CD4-positive, alpha-beta T cell treated with Interferon gamma for 1 hour (primary cell): ENCODE results near the gene RNASEL.

Experiments used
- DNase-seq: peaks from one replicate; pipeline ENCODE4 v3.0.0-alpha.2; 2020

The RNASEL gene

DNA sequence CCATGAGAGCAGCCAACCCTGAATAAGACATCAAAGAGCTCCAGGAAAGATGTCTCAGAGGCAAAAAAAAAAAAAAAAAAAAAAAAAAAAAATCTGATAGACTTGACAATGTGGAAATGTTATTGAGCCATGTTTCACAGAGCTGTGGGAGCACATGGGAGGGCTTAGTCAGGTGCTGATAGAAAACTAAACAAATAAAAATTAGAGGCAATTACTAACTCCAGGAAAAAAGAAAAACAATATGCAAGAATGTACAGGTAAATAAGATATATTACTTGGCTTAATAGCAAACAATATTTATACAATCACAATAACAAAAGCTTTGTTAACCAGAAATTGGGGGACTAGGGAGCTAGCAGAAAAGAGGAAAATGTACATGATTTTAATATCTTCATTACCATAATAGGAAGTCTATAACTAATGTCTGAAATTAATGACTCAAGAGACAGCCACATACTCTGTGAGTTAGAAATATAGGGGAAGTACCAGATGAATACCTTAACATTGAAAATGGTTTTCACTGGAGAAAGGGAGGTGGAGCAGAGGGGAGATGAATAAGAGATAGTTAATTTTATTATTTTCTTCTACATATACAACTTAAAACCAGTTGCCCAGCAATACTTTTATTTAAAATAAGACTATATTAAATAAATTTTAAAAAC is 32.0 kb upstream of the RNASEL start:
- no peak for DNase-seq

- no peak for DNase-seq
Observed at GRCh38 chr1:182617734-182618351, 28.8 kb upstream of the RNASEL start.

DNA sequence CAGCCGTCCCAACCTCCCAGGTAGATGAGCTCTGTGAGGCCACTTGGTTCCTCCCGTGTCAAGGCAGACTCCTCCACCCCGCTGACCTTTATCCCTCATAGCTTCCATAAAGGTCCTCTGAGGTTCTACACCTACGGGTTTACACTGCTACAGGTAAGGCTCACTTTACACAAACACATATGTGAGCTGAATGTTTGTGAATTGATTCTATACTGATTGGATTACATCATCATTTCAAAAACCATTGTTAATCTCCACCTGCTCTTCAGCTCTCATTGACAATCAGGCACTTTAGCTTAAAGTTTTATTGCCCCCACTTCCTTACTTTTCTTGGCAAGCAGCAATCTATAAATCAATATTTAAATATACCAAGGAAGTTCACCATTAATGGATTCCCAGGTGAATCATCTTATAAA is 28.0 kb upstream of the RNASEL start:
- DNase-seq = no peak

DNA sequence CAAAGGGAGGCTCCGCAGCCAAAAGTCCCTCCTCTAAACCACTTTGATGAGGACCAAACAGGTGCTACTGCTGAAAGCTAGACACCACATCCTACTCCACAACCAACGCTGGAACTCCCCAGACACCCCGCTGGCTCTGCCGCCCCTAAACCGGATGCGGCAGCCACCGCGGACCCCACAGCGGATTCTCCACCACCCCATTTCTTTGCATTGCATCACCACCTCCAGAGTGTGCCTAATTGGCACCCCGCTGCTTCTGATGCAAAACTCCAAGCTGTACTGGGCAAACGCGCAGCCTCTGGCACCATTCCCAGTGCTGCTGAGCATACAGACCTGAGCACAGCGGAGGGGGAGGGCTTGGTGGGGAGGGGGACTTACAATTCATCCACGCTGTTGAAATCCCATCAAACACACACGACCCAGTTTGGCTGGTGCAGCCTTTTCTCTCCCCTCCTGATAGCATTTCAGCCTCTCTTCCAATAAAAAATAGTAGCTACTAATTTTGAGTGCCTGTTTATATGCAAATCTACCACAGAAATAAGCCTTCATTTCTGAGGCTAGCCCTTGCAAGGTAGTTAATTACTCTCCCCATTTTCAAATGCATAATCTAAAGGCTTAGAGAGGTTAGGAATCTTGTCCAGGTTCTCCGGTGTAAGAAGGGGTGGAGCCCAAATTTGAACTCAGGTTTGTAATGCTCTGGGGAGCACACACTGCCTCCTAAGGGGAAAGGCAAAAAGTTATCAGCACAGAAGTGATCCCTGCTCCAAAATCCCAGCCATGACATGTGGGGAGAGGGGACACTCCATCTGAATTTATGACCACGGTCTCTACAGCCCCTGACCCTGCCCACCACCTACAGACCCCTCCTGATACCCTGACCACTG is 27.3 kb upstream of the RNASEL start:
- peak; percentile 87 for DNase-seq

- DNase-seq = peak; percentile 29
Observed at GRCh38 chr1:182615468-182616129, 26.5 kb upstream of the RNASEL start.

DNA sequence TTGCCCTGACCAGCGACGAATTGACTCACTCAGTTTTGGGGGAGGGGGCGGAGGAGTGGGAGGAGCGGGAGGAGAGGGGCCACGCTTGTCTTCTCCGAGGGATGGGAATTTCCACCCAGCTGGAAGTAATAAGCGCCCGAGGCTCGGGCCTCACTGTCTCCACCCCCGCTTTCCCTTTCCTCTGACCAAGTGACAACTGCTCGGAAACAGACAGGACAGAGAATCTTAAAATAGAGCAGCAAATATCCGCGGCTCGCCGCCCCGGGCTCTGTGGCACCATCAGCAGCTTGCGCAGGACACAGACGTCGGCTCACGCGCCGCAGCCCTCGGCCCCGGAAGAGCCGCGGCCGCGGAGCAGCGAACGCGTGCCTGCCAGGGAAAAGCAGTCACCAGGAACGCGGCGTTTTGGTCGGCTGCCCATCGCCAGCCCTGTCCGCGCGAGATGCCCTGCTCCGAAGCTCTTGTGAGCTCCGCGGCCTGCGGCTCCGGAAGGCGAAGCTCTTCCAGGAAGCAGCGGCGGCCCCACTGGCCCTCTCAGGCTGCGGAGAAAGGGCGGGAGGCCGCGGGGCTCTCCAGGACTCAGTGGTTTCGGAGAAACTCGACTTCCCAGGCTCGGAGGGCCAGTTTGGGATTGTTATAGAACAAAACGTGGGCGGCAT is 25.9 kb upstream of the RNASEL start:
- peak; percentile 54 for DNase-seq

- DNase-seq = no peak
Observed at GRCh38 chr1:182611787-182612186, 22.7 kb upstream of the RNASEL start.

GRCh38 chr1:182611326-182611725 is 22.3 kb upstream of the RNASEL start:
- no peak for DNase-seq

- DNase-seq = no peak
Observed at GRCh38 chr1:182610606-182611194, 21.6 kb upstream of the RNASEL start.

DNA sequence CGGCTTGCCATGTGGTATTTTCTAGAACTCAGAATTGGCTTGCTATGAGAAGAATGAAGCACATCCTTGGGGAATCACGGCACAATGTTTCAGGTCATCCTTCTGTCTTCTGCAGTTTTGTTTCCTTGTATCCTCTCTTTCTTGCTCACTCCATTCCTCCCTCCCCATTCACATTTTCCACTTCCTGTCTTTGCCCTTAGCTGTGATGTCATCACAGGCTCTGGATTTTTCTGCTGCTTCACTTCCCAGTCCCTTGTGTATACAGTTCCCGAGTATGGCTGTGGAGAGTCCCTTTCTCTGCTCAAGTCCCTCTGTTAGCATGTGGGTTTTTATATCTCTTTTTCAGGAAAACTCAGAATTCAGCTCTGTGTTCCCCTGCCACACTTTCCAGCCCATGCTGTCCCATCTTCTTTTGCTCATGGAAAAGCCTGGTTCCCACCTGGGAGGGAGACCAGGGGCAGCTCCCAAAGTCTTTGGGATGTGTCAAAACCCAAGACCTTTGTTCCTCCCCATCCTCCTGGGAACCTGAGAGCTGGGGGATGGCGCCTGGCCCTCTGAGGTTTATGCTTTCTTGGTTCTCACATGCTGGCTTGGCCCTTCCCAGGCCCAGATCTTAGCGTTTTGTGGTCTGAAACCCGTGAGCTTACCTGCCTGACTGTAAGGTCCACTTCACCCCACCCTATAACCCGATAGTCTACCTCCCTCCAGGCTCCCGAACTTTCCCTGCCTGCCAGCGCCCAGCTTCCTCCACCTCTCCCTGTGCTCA is 20.0 kb upstream of the RNASEL start:
- DNase-seq = no peak

- no peak for DNase-seq
Observed at GRCh38 chr1:182608236-182608635, 19.2 kb upstream of the RNASEL start.

GRCh38 chr1:182607566-182607965 is 18.5 kb upstream of the RNASEL start:
- DNase-seq = no peak

DNA sequence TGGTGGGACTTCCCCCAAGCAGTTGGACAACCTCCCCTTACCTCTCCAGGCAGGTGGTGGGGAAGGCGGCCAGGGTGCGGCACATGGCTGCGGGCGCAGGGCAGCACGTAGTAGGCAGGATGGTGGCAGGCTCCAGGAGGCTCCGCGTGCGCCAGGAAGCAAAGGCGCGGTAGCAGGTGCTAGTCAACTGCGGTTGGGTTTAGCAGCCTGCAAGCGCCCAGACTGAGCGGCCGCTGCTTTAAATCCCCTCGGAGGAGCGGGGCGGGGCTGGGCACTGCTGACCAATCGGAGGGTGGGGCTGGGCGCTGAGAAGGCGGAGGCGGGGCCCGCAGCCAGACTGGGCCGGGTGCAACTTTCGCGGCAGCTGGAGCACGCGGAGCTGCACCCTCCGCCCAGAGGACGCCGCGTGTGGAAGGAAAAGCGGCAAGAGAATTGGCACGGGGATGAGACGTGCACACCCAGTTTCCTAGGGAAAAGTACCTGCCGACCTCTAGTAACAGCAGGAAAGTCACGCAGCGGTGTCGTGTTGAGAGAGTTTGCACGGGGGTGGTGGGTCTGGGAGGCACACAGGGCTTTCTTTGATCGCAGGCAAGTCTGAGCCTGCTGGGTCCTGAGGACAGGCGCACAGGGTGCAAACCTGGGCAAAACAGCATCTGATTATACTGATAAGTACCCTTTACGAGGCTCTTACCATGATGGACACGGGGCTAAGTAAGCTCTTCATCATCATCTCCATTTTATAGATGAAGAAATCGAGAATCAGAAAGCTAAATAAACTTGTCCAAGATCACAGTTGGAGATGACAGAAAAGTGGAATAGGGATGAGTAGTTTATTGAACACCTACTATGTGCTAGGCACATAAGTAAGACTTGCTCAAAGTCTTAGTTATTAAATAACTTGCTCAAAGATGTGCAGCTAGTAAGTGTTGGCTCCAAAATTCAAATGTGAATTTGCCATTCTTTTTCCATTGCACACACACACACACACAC is 15.4 kb upstream of the RNASEL start, which contains the start of gene RGS16:
TSS of gene RGS16 (minus strand) at position 215 of the 990 bp plus-strand sequence. CDS start at position 85, 130 bp downstream.
- DNase-seq = peak; percentile 89

DNA sequence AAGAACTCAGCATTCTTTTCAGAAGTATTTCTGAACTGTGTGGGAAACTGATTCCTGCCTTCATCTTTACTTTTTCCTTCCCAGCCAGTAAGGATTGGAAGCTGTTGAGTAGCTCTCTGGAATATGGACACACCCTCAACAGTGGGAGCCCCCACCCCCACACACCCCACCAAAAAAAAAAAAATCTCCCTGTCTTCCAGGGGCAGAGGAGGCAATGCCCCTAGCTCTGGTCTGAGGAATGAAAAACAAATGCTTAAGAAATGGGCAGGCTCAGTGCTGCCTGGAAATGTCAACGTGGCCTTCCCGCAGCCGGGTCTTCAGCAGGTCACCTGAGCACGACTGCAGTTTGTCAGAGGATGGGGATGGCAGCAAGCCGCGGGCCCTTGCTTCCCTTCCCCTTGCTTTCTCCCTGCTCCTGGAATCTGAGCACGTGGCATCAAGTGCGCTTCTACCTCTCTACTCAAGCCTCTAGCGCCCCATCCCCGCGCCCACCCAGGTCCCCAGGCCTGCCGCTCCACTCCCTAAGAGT is 14.7 kb upstream of the RNASEL start:
- no peak for DNase-seq

GRCh38 chr1:182602935-182603645 is 14.0 kb upstream of the RNASEL start:
- DNase-seq = no peak

GRCh38 chr1:182601913-182602312 is 12.9 kb upstream of the RNASEL start:
- DNase-seq = no peak

DNA sequence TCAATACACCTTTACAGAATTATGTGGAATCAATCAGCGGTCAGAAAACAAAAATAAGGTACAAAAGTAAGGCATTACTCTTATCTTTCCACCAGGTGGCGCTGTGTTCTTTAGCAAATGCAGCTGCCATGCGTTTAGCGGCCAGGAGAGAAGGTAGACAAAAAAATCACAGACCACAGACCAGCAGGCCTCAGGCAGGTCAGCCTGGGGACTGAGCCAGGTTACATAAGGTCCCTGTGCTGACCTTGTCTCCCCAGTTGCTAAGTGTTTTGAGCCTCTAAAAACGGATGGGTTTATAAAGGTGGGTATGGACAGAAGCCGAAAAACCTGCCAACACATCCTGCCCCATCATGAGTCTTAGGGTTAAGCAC is 12.3 kb upstream of the RNASEL start:
- DNase-seq = peak; percentile 63

DNA sequence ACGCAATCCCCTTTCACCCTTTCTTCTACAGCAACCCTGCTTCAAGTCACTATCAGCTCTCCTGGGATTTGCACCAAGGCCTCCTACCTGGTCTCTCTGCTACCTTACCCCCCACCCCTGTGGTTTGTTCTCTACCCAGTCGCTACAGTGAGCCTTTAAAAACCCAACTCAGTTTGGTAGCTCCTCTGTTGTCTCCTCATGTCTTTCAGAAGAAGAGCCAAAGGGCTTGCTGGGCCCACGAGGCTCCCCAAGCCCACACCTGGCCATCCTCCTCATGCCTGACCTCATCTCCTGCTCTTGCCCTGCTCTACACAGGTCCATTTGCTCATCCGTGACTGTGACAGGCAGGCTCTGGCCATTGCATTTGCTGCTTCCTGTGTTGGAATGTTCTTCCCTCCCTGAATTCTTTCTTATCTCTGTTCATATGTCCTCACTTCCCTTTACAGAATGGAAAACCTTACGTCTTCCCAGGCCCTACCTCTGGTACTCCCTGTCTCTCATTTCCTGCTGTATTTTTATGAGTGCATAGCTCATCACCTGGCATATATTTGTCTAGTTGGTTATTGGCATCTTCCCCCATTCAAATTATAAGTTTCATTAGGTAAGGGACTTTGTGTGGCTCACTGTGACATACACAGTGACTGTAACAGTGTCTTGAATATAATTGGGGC is 11.8 kb upstream of the RNASEL start:
- DNase-seq = no peak
